DMS79 (cell line): ENCODE measurements around the gene DLG3.
"Not testable (repeated sequence)": the region's sequence is repeated elsewhere in the genome, so short reads cannot be mapped to it uniquely, and the experiment has no call there.

ENCODE experiments used
- DNase-seq: peaks from one replicate; lab custom pipeline; 2025; lab: John Stamatoyannopoulos, UW

Gene DLG3

GRCh38 chrX:70476934-70477733, 32.5 kb downstream of the DLG3 start:
- no peak for DNase-seq

- DNase-seq, result no peak
Measured at GRCh38 chrX:70477734-70478075, 33.1 kb downstream of the DLG3 start.

- no peak for DNase-seq
Measured at GRCh38 chrX:70478526-70479245, 34.1 kb downstream of the DLG3 start.

- DNase-seq, result no peak
Measured at GRCh38 chrX:70479247-70479921, 34.7 kb downstream of the DLG3 start.

- DNase-seq, result no peak
Measured at GRCh38 chrX:70479922-70480659, 35.5 kb downstream of the DLG3 start.

- DNase-seq, result no peak
Measured at GRCh38 chrX:70480660-70481018, 36.0 kb downstream of the DLG3 start.

GRCh38 chrX:70481471-70482270, 37.0 kb downstream of the DLG3 start:
- DNase-seq, result no peak

GRCh38 chrX:70482300-70482699, 37.7 kb downstream of the DLG3 start:
- no peak for DNase-seq

GRCh38 chrX:70485466-70485865, 40.8 kb downstream of the DLG3 start:
- DNase-seq, result peak; percentile 65

- no peak for DNase-seq
Measured at GRCh38 chrX:70488856-70489255, 44.2 kb downstream of the DLG3 start.

GRCh38 chrX:70494441-70494840, 49.8 kb downstream of the DLG3 start:
- no peak for DNase-seq

- no peak for DNase-seq
Measured at GRCh38 chrX:70496491-70496890, 51.9 kb downstream of the DLG3 start.

GRCh38 chrX:70497026-70497425, 52.4 kb downstream of the DLG3 start:
- no peak for DNase-seq

- no peak for DNase-seq
Measured at GRCh38 chrX:70498129-70498528, 53.5 kb downstream of the DLG3 start.

GRCh38 chrX:70500826-70501225, 56.2 kb downstream of the DLG3 start:
- no peak for DNase-seq

GRCh38 chrX:70504772-70505450, 60.3 kb downstream of the DLG3 start:
- DNase-seq, result no peak

GRCh38 chrX:70505451-70505841, 60.8 kb downstream of the DLG3 start:
- DNase-seq, result no peak

GRCh38 chrX:70508296-70508911, 63.8 kb downstream of the DLG3 start:
- peak; percentile 29 for DNase-seq

- DNase-seq, result no peak
Measured at GRCh38 chrX:70509078-70509477, 64.4 kb downstream of the DLG3 start.

- DNase-seq, result not testable (repeated sequence)
Measured at GRCh38 chrX:70515270-70515669, 70.6 kb downstream of the DLG3 start.

GRCh38 chrX:70515692-70516091, 71.1 kb downstream of the DLG3 start:
- DNase-seq, result not testable (repeated sequence)
